GM18951 (cell line): ENCODE results near the gene ST6GALNAC1.

Experiments
- POLR2A ChIP-seq: IDR thresholded peaks from 4 replicates; pipeline ENCODE4 v1.6.1; 2011; ENCODE audit warnings: mild to moderate bottlenecking; ENCODE audit not compliant: insufficient read length, insufficient read depth; ENCODE audit errors: extremely low read depth
- in situ Hi-C: fragments of 300-500 bp; cut with MboI; formaldehyde crosslinking; loops from one replicate; pipeline ENCODE4 v1.12.0; 2022; ENCODE audit warnings: low sequenced_read_pairs, mixed read lengths, inconsistent platforms; ENCODE audit not compliant: unreplicated experiment

Gene ST6GALNAC1

DNA sequence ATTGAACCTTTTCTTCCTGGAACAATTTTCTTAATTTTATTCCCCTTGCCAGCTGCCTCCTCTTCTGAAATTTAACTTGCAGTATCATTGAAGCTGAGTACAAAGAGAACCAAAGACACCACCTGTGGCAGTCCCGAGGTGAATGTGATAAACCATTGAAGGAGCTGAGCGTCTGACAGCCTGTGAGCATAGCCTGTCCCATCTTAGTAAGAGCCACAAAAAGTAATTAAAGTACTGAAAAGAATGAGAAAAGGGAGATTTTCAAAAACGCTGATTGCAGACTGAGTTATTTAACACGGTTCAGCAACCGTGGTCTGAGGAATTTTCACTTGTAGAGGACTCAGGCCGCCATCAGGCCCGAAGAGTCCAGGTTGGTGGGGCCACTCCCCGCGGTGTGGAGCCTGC lies 27.2 kb upstream of the ST6GALNAC1 start:
- no peak for TF ChIP-seq POLR2A
- in situ Hi-C loops, result no loop called here

DNA sequence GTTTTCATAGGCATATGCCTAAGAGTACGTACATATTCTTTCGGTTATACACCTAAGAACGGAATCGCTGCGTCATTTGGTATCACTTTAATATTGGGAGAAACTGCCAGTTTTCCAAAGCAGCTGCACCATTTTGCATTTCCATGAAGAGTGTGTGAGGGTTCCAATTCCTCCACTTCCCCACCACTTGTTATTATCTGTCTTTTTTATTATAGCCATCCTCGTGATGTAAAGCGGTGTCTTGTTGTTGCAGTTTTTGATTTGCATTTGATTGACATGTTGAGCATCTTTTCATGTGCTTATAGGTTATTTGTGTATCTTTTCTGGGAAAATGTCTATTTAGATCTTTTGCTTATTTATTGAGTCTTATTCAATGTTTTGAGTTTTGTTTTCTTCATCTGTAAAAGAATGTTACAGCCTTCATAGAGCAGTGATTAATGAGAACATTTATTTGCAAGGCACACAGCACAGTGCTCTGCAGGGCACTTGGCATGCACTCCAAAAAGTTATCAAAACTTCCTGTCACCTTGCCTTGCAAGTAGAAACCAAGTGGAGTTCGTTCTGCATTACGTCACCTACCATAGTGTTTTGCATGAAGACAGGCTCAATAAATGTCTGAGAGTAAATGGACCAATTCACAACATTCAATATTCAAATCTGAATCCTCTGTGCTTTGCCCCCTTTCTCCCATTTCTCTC lies 26.6 kb upstream of the ST6GALNAC1 start:
- in situ Hi-C loops, result no loop called here
- no peak for TF ChIP-seq POLR2A

DNA sequence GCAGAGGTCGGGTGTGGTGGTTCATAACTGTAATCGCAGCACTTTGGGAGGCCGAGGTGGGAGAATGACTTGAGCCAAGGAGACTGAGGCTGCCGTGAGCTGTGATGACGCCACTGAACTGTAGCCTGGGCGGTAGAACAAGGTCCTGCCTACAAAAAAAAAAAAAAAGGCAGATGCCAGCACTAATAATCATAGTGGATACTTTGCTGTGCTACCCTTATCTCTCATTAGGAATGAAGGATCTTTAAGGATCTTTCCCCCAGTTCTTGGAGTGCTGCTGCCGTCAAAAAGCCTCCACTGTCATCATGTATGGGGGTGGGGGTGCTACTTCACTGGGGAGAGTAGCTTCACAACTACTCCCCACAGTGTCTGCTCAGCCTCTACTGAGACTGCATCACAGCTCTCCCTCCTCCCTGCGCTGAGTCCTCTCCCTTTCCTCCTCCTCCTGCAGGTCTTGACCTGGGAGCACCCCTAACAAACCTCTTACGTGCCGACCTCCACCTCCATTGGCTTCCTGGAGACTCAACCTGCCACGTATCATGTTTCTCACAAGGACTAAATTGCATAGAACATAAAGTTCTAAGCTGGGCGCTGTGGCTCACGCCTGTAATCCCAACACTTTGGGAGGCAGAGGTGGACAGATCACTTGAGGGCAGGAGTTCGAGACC lies 24.4 kb upstream of the ST6GALNAC1 start:
- no peak for TF ChIP-seq POLR2A
- in situ Hi-C loops, result no loop called here

DNA sequence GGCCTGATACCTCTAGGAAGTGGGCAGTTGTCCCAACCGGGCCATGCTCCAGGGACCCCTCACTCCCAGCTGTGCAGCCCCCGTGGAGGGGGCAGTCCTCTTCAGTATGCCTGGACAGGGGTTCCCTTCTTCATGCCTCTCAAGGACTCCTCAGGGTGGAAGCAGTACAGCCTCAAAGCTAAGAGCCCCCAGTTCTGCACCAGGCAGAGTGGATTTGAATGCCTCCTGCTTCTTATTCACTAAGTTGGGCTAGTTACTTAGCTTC lies 23.9 kb upstream of the ST6GALNAC1 start:
- no peak for TF ChIP-seq POLR2A
- in situ Hi-C loops, result no loop called here

DNA sequence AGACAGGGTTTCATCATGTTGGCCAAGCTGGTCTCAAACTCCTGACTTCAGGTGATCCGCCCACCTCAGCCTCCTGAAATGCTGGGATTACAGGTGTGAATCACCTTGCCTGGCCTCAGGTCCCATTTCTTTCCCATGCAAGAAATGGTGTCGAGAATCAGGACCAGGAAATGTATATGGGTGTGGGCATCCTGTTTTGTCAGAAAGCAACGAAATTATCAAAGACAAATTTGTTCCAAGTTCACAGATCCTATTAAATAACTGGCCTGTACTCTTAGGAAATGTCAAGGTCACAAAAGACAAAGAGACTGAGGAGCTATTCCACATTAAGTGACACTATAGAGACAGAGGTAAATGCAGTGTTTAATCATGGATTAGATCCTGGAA lies 17.1 kb upstream of the ST6GALNAC1 start:
- no peak for TF ChIP-seq POLR2A
- in situ Hi-C loops, result no loop called here

DNA sequence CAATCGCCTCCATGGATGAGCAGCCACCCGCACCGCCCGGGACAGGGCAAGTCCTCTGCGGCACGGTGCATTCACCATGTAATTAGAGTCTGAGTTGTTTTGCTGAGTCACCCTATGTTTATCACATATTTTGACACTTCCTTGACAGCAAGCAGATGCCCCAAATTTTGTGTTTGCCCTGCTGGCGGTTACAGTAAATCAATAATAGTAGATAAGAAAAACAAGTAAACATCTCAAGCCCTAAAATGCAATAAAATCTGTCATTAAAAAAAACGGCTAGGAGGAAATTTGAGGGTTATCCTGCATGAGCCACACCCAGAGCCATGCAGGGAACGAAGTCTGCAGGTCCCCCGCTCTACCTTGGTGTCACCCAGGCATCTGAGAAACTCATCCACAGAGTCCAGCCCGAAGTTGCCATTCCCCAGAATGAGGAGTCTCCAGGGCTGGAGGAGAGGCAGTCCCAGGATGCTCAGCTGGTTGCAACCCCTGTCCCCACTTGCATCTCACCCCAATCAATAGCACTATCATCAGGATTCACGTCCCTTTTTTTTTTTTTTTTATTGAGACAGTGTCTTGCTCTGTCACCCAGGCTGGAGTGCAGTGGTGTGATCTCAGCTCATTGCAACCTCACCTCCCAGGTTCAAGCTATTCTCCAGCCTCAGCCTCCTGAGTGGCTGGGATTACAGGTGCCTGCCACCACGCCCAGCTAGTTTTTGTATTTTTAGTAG lies 16.5 kb upstream of the ST6GALNAC1 start:
- in situ Hi-C loops, result no loop called here
- TF ChIP-seq POLR2A, result no peak

DNA sequence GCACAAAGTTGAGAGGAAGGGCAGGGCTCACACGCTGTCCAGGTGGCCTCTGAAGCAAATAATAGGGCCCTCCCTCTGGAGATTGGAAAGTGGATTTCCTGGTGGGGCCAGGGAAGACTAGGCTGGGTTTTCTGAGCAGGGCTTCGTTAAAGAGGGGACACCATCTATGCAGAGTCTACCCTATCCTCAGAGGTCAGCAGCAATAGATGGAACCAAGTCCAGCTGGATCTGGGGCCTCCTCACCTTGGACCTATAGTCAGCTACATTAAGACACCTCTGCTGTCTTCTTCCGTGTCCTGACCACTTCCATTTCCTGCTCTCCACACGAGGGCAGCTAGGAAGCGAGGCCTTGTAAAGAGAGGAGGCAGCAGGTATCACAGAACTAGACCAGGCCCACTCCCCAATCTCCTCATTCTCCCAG lies 14.7 kb upstream of the ST6GALNAC1 start:
- in situ Hi-C loops, result no loop called here
- no peak for TF ChIP-seq POLR2A

DNA sequence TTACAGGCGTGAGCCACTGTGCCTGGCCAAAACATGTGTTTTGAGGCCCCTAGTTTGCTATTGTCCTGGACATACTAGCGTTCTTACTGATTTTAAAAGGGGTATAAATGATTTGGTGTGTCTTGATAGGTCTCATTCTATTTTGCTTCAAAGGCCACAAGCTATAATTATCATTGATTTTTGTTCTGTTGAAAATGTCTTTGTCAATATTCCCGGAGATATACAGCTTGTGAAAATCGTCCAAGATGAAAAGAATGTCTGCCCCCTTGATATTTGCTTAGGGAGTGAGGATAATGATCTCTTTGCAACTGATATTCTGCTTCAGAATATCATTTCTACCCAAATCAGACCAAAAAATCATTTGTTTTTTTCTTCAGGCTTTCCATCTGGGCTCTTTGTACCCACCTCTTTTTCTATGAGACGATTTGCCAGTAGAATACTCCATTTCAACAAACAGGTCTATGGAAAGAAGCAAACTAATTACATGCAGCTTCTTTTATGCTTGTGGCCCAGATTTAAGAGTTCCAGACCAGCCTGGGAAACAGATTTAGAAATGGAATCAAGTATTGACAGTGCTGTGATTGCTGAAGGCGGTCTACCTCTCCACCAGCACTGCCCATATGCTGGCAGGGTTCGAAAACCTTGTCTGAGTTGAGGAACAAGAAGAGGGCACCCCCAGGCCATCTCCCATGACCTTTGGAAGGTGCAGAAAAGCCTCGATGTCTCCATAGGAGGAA lies 14.1 kb upstream of the ST6GALNAC1 start:
- TF ChIP-seq POLR2A, result no peak
- in situ Hi-C loops, result no loop called here

DNA sequence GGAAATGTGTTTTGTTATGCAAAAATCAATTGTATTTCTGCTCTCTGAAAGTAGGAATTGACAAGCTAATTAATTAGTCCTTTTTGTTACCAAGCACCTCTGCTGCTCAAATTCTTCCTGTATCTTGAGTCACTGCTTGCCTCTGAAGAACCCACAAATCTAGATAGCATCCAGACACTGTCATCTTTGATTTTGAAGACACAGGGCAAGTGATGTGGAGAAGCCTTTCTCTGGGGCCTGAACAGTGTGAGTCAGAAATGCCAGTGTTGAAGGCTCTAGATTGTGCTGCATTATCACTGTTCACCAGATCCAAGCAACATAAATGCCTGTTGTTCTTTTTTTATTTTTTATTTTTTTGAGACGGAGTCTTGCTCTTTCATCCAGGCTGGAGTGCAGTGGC lies 10.9 kb upstream of the ST6GALNAC1 start:
- in situ Hi-C loops, result no loop called here

DNA sequence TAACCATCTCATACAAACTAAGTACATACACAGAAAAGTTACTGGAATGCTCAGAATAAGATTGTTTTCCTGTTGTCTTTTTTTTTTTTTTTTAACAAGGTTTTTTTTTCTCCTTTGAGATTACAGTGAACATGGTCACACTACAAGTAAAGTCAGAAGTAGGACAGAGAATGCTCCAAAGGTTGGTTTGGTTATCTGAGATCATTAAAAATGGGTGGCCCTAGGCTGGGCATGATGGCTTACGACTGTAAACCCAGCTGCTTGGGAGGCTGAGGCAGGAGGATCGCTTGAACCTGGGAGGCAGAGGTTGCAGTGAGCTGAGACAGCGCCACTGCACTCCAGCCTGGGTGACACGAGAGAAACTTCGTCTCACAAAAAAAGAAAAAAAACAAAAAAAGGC lies 6.9 kb upstream of the ST6GALNAC1 start:
- no peak for TF ChIP-seq POLR2A
- in situ Hi-C loops, result no loop called here

More for the DNA sequence above, 10.9 kb upstream of the ST6GALNAC1 start:
- TF ChIP-seq POLR2A, result no peak

DNA sequence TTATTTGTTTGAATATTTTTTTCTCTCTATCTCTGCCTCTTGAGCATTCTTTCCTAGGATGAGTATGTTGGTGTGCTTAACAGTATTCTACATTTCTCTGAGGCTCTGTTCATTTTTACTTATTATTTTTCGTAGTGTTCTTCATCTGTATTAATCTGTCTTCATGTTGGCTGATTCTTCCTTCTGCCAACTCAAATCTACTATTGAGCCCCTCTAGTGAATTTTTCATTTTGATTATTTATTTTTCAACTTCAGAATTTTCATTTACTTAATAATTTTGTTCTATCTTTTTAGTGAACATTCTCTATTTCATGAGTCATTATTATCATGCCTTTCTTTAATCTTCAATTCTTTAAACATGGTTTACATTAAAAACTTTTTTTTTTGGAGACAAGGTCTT lies 3.2 kb upstream of the ST6GALNAC1 start:
- no peak for TF ChIP-seq POLR2A
- in situ Hi-C loops, result no loop called here

DNA sequence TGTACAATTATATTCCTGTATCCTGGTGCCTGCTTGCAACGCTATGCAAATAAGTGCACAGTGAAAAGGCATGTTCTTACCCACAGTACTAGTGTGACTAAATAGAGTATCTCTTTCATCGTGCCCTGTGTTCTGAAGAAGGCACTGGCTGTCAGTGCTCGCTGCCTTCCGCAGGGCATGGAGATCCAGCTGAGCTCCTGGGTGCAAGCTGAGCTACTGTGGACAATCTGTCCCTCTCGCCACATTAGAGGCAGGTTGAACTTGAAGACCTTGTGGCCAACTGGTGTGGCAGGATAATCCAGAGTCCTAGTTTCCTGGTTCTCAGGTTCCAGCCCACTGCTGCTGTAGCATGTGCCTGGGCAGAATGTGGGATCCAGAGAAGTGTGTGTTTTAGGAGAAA lies 1.9 kb upstream of the ST6GALNAC1 start:
- in situ Hi-C loops, result no loop called here
- TF ChIP-seq POLR2A, result no peak

DNA sequence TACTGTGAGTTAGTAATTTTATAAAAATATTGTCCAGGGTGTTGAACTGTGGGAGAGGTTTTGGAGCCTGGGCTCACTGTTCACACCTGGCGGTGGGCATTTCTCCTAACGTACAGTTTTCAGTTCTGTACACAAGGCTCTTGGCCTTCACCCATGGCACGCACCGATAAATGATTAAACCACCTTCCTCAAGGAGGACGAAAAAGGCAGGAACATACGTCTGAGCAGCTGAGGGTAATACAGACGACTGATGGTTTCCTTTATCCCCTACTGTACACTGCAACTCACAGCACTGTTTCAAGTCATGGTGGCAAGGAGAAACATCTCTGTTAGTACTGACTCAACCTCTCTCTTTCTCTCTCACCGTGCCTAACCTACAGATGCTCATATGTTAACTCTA lies 1.4 kb upstream of the ST6GALNAC1 start:
- in situ Hi-C loops, result no loop called here
- TF ChIP-seq POLR2A, result no peak
